Epithelial cell of esophagus (primary cell): ENCODE results near the gene SMAD2.
"Not testable (repeated sequence)": the region's sequence is repeated elsewhere in the genome, so short reads cannot be mapped to it uniquely, and the experiment has no call there.

Experiments used
- DNase-seq: peaks from one replicate; pipeline ENCODE4 v3.0.0; 2010; ENCODE audit warnings: low read depth
- H3K4me3 ChIP-seq: 2 replicates; pipeline ENCODE4 v1.5.1; 2011; ENCODE audit warnings: mild to moderate bottlenecking, low read length, control low read depth
- TF ChIP-seq, protein P1 (sequence below): IDR thresholded peaks from 2 replicates; pipeline ENCODE4 v1.5.1; 2011; ENCODE audit warnings: low read depth, mild to moderate bottlenecking, low read length, control low read depth, inconsistent platforms; ENCODE audit not compliant: insufficient read depth; ENCODE audit errors: missing control alignments

The SMAD2 gene

DNA sequence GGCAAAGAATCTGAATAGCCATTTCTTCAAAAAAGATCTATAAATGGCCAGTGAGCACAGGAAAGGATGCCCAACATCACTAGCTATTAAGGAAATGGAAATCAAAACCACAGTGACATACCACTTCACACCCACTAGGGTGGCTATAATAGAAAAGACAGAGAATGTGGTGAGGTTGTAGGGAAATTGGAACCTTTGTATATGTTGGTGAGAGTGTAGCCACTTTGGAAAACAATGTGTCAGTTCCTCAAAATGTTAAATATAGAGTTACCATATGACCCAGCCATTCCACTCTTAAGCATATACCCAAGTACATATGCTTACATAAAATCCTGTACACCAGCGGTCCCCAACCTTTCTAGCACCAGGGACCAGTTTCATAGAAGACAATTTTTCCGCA lies 152.8 kb downstream of the SMAD2 start:
- TF ChIP-seq, protein P1, sequence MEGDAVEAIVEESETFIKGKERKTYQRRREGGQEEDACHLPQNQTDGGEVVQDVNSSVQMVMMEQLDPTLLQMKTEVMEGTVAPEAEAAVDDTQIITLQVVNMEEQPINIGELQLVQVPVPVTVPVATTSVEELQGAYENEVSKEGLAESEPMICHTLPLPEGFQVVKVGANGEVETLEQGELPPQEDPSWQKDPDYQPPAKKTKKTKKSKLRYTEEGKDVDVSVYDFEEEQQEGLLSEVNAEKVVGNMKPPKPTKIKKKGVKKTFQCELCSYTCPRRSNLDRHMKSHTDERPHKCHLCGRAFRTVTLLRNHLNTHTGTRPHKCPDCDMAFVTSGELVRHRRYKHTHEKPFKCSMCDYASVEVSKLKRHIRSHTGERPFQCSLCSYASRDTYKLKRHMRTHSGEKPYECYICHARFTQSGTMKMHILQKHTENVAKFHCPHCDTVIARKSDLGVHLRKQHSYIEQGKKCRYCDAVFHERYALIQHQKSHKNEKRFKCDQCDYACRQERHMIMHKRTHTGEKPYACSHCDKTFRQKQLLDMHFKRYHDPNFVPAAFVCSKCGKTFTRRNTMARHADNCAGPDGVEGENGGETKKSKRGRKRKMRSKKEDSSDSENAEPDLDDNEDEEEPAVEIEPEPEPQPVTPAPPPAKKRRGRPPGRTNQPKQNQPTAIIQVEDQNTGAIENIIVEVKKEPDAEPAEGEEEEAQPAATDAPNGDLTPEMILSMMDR: no peak
- DNase-seq: no peak
- H3K4me3 ChIP-seq: no peak overlapping the region

DNA sequence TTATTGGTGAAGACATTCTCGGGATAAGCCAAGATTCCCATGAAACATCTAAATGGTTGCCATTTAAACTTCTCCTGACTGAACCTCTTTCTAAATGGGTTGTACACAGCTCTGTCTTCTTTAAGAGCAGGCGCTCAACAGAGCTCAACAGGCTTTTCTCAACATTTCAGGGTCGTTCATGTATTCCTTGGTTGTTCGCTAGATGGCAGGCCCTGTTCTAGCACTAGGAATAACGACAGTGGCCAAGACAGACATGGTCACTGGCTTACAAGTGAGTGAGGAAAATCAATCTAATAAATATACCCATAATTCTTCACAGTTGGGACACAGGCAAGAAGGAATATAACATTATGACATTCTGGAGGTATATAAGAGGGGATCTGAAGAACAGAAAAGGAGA lies 154.5 kb downstream of the SMAD2 start:
- no peak for DNase-seq
- no peak overlapping the region for H3K4me3 ChIP-seq
- TF ChIP-seq, protein P1: no peak

GRCh38 chr18:47773931-47774330 lies 156.5 kb downstream of the SMAD2 start:
- DNase-seq: no peak
- TF ChIP-seq, protein P1: no peak
- no peak overlapping the region for H3K4me3 ChIP-seq

- TF ChIP-seq, protein P1: peak; percentile 86
- no peak overlapping the region for H3K4me3 ChIP-seq
- peak; percentile 84 for DNase-seq
These were observed 157.8 kb downstream of the SMAD2 start for GRCh38 chr18:47772374-47773248.

DNA sequence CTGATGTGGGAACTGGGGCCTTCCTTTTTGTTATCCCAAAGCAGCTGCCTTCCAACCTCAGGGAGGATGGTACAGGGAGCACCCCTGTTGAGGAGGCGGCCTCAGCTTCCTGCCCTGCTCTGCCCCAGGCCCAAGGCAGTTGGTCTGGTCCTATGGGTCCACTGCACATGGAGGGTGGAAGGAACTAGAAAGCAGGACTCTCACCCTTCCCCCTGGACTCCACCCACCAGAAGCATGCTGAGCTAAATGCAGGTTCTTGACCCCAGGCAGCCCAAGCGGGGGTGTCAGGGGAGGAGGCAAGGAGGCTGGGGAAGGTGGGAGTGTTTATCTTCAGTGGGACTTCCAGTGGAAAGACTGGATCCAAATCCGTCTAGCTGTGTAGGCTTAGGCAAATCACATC lies 158.5 kb downstream of the SMAD2 start:
- H3K4me3 ChIP-seq: no peak overlapping the region
- DNase-seq: no peak
- TF ChIP-seq, protein P1: no peak

DNA sequence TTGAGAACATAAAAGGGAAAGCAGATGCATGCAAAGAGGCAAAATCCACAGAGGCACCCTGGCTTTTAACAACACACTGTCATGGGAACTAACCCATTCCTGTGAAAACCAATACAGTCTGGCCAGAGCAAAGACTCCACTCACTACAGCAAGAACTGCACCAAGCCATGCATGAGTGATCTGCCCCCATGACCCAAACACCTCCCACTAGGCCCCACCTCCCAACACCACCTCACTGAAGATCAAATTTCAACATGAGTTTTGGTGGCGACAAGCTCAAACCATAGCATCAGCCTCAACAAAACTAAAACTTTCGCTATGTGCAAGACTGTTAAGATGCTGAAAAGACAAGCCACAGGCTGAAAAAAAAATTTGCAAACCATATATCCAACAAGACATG lies 162.8 kb downstream of the SMAD2 start:
- no peak overlapping the region for H3K4me3 ChIP-seq
- TF ChIP-seq, protein P1: no peak
- DNase-seq: no peak

DNA sequence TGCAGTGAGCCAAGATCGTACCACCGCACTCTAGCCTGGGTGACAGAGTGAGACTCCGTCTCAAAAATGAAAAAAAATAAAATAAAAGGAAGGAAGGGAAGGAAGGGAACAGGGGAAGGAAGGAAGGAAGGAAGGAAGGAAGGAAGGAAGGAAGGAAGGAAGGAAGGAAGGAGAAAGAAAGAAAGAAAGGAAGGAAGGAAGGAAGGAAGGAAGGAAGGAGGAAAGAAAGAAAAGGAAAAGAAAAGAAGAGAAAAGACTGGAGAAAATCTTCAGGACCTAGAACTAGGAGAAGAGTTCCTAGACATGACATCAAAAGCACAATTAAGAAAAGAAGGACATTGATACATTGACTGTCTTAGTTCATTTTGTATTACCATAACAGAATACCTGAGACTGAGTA lies 163.3 kb downstream of the SMAD2 start:
- not testable (repeated sequence) for DNase-seq, H3K4me3 ChIP-seq
